ENCODE measurements around the gene THSD4.

THSD4 gene

DNA sequence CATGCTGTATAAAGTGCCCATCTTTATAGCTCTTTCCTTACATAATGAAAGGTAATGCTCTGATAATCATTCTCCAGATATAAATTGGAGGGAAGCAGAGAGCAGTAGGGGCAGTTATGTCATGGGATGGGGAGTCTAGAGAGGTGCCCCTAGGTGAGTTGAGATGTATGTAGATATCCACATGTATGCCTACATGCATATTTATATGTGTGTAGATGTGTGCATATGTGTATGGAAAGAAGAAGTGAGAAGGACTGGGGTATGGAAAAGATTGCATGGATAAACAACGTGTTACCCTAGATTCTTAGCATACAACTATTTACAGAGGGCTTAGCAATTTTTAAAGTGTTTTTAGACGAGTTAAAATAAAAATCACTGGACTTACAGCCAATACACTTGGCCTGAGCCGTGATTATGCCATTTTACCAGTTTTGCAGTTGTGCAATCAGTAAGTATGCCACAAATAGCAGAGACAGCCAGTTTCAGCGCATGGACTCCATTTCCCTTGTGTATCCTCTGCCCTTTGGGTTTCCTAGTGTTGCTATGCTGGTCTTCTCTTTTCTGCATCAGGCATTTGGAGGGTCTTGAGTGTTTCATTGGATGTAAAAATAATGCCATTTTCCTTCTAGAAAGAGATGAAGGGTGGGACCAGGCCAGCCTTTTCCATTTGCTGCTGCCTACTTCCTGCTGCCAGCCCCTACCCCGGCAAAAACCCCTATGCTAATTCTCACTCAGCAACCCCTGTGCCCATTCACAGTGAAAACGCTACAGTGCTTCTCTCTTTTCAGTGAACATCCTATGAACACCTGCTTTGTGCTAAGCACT is 495.7 kb downstream of the THSD4 start:
- no peak for DNase-seq

GRCh38 chr15:71611553-71612396 is 496.5 kb downstream of the THSD4 start:
- DNase-seq: no peak

DNA sequence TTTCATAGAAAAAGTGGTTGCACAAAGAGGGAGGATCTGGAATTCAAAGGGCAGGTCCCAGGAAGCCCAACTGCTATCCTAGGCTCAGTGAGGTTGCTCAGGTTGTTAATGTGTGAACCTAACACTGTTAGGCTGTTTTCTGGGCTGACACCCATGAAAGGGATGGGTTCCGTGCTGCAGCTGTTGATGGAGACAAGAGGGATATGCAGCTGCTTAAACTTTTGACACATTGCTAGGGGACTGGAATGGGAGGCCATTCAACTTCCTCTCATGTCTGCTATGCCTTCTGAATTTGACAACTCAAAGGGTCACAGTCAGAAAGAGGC is 497.1 kb downstream of the THSD4 start:
- no peak for DNase-seq

DNA sequence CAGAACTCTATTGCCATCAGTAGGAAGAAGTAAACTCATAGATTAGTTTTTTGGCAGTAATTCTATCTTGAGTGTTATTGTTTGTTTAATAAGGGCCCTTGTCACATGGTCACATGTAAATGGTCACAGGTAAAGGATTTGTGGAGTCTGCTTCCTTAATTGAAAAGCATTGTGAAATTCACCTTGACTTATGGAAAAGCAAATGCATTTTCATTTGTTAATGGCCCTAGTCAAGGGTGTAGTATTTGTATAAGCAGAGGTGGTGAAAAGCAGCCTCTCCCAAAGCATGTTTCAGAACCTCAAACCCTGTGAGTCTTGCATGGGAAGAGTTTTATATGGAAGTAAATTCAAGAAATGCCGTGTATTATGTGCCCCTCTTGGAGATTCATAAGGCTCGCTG is 497.6 kb downstream of the THSD4 start:
- DNase-seq: no peak

DNA sequence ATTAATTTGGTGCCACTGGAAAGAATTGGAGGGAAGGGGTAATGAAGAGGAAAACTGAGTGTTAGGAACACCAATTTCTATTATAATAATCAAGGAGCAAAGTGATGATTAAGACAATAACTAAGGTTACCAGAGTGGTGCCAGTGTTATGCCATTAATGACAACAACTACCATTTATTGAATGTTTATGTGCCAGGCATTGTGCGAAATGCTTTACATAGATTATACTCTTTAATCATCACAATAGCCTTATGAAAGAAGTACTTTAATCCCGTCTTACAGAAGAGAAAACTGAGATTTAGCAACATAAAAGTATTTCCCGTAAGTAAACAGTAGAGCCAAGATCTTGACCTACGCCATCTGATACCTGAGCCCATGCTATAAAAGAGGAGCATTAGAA is 507.8 kb downstream of the THSD4 start:
- no peak for DNase-seq

GRCh38 chr15:71626596-71627088 is 511.4 kb downstream of the THSD4 start:
- DNase-seq: no peak

GRCh38 chr15:71627188-71627587 is 511.9 kb downstream of the THSD4 start:
- no peak for DNase-seq

GRCh38 chr15:71627604-71628003 is 512.3 kb downstream of the THSD4 start:
- no peak for DNase-seq

GRCh38 chr15:71628988-71629770 is 513.9 kb downstream of the THSD4 start:
- no peak for DNase-seq

DNA sequence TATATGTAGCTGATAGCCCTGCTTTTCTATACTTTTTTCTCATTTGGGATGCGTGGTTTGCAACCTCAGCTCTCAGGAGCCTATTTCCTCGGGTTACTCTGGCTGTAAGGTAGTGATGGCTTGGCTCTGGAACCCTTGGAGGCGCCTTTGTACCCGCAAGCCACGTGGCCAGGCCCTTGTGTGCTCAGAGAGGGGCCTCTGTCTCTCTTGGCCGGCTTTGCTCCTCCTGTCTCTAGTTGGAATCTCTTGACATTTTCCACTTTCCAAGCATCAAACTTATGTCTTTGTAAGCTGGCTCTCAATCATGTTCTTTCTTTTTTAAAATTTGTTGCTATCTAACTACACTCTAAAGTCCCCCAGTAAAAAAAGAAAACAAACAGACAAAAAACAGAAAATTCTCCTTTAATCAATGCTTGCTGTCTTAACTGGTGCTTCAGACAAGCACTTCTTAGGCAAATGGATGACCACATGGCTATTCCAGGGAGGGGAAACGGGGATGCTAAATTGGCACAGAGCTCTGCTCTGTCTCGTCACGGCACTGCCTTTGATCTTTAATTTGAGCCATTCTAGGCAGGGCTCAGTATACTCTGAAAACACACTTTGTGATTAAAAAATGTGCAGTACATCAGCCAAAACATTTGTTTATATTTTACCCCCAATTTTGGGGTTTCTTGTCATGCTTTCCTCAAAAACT is 514.7 kb downstream of the THSD4 start:
- no peak for DNase-seq

DNA sequence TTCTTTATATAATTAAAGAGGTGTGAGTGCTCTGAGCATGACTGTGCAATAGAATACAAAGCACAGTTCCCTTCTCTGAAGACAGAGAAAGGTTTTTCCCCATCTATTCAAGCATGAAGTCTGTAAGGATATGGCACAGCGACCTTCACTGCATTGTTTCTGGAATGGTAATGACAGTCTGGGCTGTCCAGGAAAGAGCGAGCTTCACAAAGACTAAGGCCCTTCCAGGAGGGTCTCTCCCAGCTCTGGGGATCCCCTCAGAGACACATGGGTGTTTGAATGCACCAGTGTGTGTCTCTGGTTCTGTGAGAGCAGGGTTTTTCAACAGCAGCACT is 515.2 kb downstream of the THSD4 start:
- DNase-seq: no peak

GRCh38 chr15:71632576-71633195 is 517.4 kb downstream of the THSD4 start:
- DNase-seq: no peak

DNA sequence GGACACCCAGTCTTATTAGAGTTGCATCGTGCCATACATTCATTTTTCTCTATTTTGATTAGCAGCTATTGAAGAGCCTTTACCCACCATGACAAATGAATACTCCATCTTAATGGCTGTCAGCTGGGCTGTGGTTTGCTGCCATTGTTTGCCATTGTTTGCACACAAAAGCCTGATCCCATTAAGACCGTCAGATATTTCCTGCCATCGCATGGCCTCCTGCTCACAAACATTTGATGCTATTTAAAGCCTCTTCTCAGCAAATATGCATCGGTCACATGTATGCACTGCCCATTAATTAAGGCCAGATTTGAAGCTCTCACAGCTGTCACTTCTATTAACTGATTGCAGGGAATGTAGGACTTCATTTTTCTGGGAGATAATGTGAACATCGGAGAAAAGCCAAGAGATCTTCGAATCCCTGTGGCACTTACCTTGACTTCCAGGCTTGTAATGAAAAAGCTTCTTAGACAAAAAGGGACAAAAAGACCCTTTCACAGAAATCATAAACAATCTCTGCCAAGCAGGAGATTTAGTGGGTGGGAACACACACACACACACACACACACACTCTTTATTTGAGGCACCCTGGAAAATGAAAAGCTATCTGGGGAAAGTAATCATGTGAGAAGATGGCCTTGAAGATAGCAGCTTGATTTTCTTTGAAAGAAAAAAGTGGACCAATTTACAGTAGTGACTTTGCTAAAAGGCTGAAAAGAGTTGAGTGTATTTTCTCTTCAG is 519.7 kb downstream of the THSD4 start:
- DNase-seq: peak; percentile 94

- no peak for DNase-seq
These were observed 520.5 kb downstream of the THSD4 start for GRCh38 chr15:71635735-71636134.

DNA sequence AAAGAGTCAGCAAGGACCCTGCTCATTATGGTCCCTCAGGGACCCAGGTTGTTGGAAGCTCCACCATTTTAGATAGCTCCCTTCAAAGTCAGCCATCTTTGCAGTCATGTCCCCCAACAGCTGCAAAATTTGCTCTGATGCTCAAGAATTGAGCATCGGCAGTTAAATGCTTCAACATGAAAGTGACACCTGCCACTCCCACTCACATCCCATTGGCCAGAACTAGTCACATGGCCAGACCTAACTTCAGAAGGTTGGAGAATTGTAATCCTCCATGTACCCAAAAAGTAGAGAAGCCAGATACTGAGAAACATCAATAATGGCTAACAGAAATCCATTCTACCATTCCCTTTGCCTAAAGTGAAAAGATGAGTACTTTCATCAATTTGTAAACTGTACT is 523.6 kb downstream of the THSD4 start:
- no peak for DNase-seq

DNA sequence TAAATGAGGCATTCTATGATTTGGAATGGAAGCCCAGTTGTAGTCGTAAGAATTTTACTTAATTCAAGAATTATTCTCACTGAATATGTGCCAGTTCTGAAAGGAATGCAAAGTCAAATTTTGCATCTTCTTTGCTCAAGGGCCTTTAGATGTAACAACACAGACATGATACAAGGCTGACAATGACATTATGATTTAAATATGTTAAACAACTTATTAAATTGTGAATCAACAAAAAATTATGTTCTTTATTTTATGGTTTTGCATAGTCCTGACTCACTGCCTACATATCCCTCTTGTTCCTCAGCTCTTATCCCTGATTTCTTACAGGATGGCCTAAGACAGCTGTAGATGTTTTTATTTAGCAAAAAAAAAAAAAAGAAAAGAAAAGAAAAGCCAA is 524.2 kb downstream of the THSD4 start:
- no peak for DNase-seq

DNA sequence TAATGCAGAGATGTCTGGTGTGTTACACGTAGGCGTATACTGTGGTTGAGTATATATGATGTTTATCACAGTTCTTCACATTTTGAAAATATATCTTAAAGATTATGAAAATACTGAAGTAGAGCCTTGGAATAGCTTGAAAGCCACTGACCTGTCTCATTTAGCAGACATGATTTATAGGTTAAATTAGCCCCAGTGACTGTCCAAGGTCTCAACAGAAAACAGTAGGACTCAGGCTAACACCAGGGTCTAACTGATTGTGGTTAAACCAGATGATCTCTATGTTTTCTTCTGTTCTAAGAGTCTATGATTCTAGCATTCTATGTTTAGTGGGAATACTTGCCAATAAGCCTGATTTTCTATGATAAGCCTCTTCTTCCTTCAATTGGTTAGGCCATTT is 528.6 kb downstream of the THSD4 start:
- DNase-seq: no peak

DNA sequence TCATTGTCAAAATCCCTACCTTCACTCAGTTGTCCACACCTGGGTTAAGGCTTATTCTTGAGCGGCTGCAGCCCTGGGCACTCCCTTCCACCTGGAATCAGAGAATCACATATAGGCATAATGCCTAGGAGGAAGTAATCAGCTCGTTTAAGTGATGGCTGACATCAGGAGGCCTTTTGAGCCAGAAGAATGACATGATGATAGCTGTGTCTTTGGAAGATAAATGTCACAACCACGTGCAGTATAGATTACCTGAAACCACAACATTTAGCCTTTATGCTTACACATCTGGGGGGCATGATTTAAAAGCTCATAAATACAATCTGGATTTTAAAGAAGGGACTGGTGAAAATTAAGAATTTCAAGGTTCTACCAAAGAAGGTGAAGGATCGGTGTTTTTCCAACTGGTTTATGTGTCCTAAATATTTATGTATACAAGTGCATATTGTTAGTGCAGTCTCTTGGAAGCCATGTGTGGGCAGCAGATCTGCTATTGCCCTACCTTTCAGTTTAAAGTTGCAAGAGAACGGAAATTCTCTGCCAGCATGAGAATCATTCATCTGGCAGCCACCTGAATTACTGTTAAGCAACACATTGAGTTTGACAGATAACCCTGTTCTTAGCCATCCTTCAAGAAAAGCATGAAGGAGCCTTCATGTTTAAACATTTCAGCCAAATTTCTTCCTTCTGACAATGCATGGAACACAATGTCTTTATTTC is 531.7 kb downstream of the THSD4 start:
- DNase-seq: no peak

DNA sequence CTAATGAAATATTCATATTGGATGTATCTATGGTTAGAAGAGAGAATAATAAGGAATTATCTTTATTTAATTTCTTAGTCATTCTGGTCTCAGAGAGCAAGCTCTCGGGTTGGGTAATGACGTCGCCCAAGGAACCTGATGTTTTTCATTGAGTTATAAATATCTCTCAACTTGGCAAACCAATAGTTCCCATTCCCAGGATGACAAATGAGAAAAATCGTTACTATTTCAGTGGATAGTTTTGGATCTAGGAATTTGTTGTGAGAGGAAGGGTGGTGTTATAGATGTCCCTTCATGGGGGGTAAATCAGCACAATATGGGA is 532.2 kb downstream of the THSD4 start:
- DNase-seq: no peak

- DNase-seq: peak; percentile 90
These were observed 532.8 kb downstream of the THSD4 start for GRCh38 chr15:71648095-71648494.

- no peak for DNase-seq
These were observed 534.6 kb downstream of the THSD4 start for GRCh38 chr15:71649894-71650293.
